ENCODE results near the gene GTF2H2. TPM values are rescaled to one million over a fixed set of nuclear protein-coding genes. Genes with fewer than 3 reads are reported as not detected.
"Not testable (repeated sequence)": the region's sequence is repeated elsewhere in the genome, so short reads cannot be mapped to it uniquely, and the experiment has no call there.

GTF2H2 gene
- polyA plus RNA-seq (ENCODE audit: insufficient read length): 22.9 TPM

GRCh38 chr5:71067262-71067928, at the start of gene GTF2H2:
TSS of gene GTF2H2 (minus strand) at chr5:71067676. CDS start at chr5:71062763, 4,913 bp downstream.
- DNase-seq (ENCODE audit: low read depth): not testable (repeated sequence)

GRCh38 chr5:71109730-71110275, 42.3 kb upstream of the GTF2H2 start:
- DNase-seq (ENCODE audit: low read depth): not testable (repeated sequence)

- not testable (repeated sequence) for DNase-seq (ENCODE audit: low read depth)
Observed at GRCh38 chr5:71099996-71100395, 32.5 kb upstream of the GTF2H2 start.

GRCh38 chr5:71097930-71098203, 30.4 kb upstream of the GTF2H2 start:
- not testable (repeated sequence) for DNase-seq (ENCODE audit: low read depth)

- DNase-seq (ENCODE audit: low read depth): not testable (repeated sequence)
Observed at GRCh38 chr5:71097173-71097929, 29.9 kb upstream of the GTF2H2 start.

GRCh38 chr5:71089773-71090172, 22.3 kb upstream of the GTF2H2 start:
- DNase-seq (ENCODE audit: low read depth): not testable (repeated sequence)

- DNase-seq (ENCODE audit: low read depth): not testable (repeated sequence)
Observed at GRCh38 chr5:71088754-71089153, 21.3 kb upstream of the GTF2H2 start.

- DNase-seq (ENCODE audit: low read depth): not testable (repeated sequence)
Observed at GRCh38 chr5:71086145-71086544, 18.7 kb upstream of the GTF2H2 start.

- DNase-seq (ENCODE audit: low read depth): not testable (repeated sequence)
Observed at GRCh38 chr5:71084280-71085063, 17.0 kb upstream of the GTF2H2 start.

GRCh38 chr5:71082898-71083297, 15.4 kb upstream of the GTF2H2 start:
- DNase-seq (ENCODE audit: low read depth): not testable (repeated sequence)

GRCh38 chr5:71082340-71082739, 14.9 kb upstream of the GTF2H2 start:
- not testable (repeated sequence) for DNase-seq (ENCODE audit: low read depth)

- not testable (repeated sequence) for DNase-seq (ENCODE audit: low read depth)
Observed at GRCh38 chr5:71061322-71061721, 6.2 kb downstream of the GTF2H2 start.

GRCh38 chr5:71059426-71059825, 8.1 kb downstream of the GTF2H2 start:
- DNase-seq (ENCODE audit: low read depth): not testable (repeated sequence)

- DNase-seq (ENCODE audit: low read depth): not testable (repeated sequence)
Observed at GRCh38 chr5:71044808-71045207, 22.7 kb downstream of the GTF2H2 start.

- DNase-seq (ENCODE audit: low read depth): not testable (repeated sequence)
Observed at GRCh38 chr5:71044128-71044527, 23.3 kb downstream of the GTF2H2 start.

- DNase-seq (ENCODE audit: low read depth): not testable (repeated sequence)
Observed at GRCh38 chr5:71031046-71031776, 36.3 kb downstream of the GTF2H2 start.

- DNase-seq (ENCODE audit: low read depth): not testable (repeated sequence)
Observed at GRCh38 chr5:71025289-71025953, 42.1 kb downstream of the GTF2H2 start, which contains the start of gene NAIP. TSS of gene NAIP (minus strand) at chr5:71025339. CDS start at chr5:71012915, 12,424 bp downstream.

- DNase-seq (ENCODE audit: low read depth): not testable (repeated sequence)
Observed at GRCh38 chr5:71020643-71021042, 46.8 kb downstream of the GTF2H2 start.

- not testable (repeated sequence) for DNase-seq (ENCODE audit: low read depth)
Observed at GRCh38 chr5:71018376-71019005, 49.0 kb downstream of the GTF2H2 start.

GRCh38 chr5:71014176-71014575, 53.3 kb downstream of the GTF2H2 start:
- DNase-seq (ENCODE audit: low read depth): no peak
